Heart right ventricle (tissue), 16 donors: ENCODE data around the gene FOXE3. TPM values are rescaled to one million over a fixed set of nuclear protein-coding genes. Genes with fewer than 3 reads are reported as not detected.

ENCODE experiments used
- ATAC-seq, 8 donors: fragments of 200-7000 bp; cut with Tn5 transposase; one replicate each; pipeline ENCODE4 v1.9.1; 2020; ENCODE audit warnings: mild to moderate bottlenecking in 8 of 8, moderate library complexity in 8 of 8, moderate number of reproducible peaks in 1 of 8
- DNase-seq, 2 donors: peaks; one replicate each; pipeline ENCODE4 v3.0.0-alpha.2; 2020
- H3K27ac ChIP-seq, 10 donors: fragments of 200-600 bp; sonication (generic) in 2 of 10; one replicate each; pipeline versions ENCODE4 v1.5.0 to v1.8.0; 2020 to 2022; ENCODE audit warnings: mild to moderate bottlenecking in 3 of 10
- H3K27me3 ChIP-seq, 7 donors: fragments of 200-600 bp; one replicate each; pipeline ENCODE4 v1.8.0; 2021 to 2022; ENCODE audit warnings: mild to moderate bottlenecking in 2 of 7
- H3K36me3 ChIP-seq, 9 donors: fragments of 200-600 bp; sonication (generic) in 1 of 9; one replicate each; pipeline versions ENCODE4 v1.5.0 to v1.8.0; 2020 to 2022; ENCODE audit warnings: mild to moderate bottlenecking in 2 of 9
- H3K4me1 ChIP-seq, 9 donors: fragments of 200-600 bp; sonication (generic) in 1 of 9; one replicate each; pipeline versions ENCODE4 v1.5.0 to v1.8.0; 2020 to 2022; ENCODE audit warnings: mild to moderate bottlenecking in 4 of 9
- H3K4me3 ChIP-seq, 10 donors: fragments of 200-600 bp; sonication (generic) in 2 of 10; one replicate each; pipeline versions ENCODE4 v1.5.0 to v1.8.0; 2020 to 2022; ENCODE audit warnings: mild to moderate bottlenecking in 7 of 10, moderate library complexity in 2 of 10
- H3K9me3 ChIP-seq, 11 donors: fragments of 200-600 bp in 10 of 11; sonication (generic) in 2 of 11; one replicate each; pipeline versions ENCODE4 v1.5.0 to v1.8.0; 2013 to 2022; ENCODE audit warnings: mild to moderate bottlenecking in 2 of 11, control low read depth in 1 of 11, moderate library complexity in 1 of 11
- WGBS, 2 donors: extraction: QIAGEN DNeasy Blood & Tissue Kit; methylation state at CpG; one replicate each; pipeline ENCODE4 v1.1.7; 2013; ENCODE audit warnings: inconsistent platforms in 1 of 2; 5-methylcytosine and 5-hydroxymethylcytosine counted together
- intact Hi-C, 10 donors: fragments of 100-400 bp; cut with DNase I; formaldehyde crosslinking; loops; one replicate each; pipeline versions ENCODE4 v1.11.1 to v1.14.2; 2022
- polyA plus RNA-seq, 2 donors: library from polyadenylated mRNA; stranded (reverse); fragments of 200-250 nt; gene quantifications; one replicate each; pipeline ENCODE4 v1.2.3, GENCODE V29; 2013
- total RNA-seq, 10 donors: library from RNA; stranded (reverse); fragmentation: NEBNext Ultra II Directional in 3 of 10; extraction: Animal tissue kit (Norgen Biotek cat#: 25700) in 3 of 10; gene quantifications; one replicate each; pipeline versions ENCODE4 v1.2.1 to v1.2.4, GENCODE V29; 2021 to 2023
- TF ChIP-seq, protein P1 (sequence below), 9 donors: fragments of 200-600 bp; sonication (generic) in 2 of 9; IDR thresholded peaks; one replicate each; pipeline versions ENCODE4 v1.5.0 to v1.8.0; 2021 to 2022; ENCODE audit warnings: antibody characterized with exemption in 9 of 9, mild to moderate bottlenecking in 5 of 9, moderate library complexity in 1 of 9
- donor health status: Arrhythmogenic right ventricular cardiomyopathy.
- donor health status: ischemic (EF 13 %, LVEDD 7.1; RV severe dilation, severe dysfunction).
- donor health status: healthy with polysubstance abuse.
- donor health status: DM: no; HTN: yes; CAD: no.
- donor health status: DM: no; HTN: no; CAD: no.
- donor health status: ischemic (EF 25% LVEDD 6.9; RV normal size, moderate dysfunction).
- donor health status: ischemic (EF 25% LVEDD 5.7; RV mildly dilated, moderate dysfunction).
- donor health status: healthy.
- donor health status: DM: yes; HTN: yes; CAD: no.
- donor health status: Ischemic cardiomyopathy.
- donor health status: ischemic (EF 35%, LVEDD 5.7; RV mildly dilated, moderate dysfunction).
- donor health status: nonischemic (EF 11% LVEDD 7.7; RV severe dilation, severe dysfunction).
- donor health status: DM: yes; HTN: yes; CAD: no.
- donor health status: PGD.
- donor health status: ischemic (EF 29% LVEDD 5.4; RV normal size, mild dysfunction).
- donor health status: nonischemic (EF 23%, LVEDD 6.1; RV moderate dilation, normal function).

The FOXE3 gene
- total and polyA plus RNA-seq, 12 donors: 0.03 TPM; not detected in 11

DNA sequence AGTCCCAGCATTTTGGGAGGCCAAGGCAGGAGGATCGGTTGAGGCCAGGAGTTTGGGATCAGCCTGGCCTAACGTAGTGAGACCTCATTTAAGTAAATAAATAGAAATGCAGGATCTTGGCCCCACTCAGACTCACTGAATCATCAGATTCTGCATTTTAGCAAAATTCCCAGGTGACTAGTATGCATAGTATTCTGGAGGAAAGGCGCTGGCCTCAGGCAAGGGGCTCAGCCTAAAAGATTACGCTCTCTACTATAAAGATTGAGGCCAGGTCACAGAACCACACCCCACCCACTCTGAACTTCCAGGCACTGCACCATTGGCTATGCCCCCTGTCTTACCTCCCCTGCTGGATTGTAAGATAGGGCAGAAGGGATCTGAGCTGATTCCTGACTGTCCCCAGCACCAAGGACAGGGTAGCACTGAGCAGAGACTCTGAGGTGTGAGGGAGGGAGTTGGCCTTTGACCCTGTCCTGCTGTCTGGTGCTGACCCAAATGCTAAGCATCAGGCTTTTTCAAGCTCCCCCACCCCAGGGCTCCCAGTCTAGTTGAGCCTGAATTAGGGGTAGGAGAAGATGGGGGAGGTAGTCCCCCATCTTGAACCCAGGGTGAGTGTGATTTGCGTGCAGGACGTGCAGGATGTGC, 2.7 kb downstream of the FOXE3 start:
- DNase-seq: no peak
- no peak overlapping the region for H3K4me3 ChIP-seq
- TF ChIP-seq, protein P1, sequence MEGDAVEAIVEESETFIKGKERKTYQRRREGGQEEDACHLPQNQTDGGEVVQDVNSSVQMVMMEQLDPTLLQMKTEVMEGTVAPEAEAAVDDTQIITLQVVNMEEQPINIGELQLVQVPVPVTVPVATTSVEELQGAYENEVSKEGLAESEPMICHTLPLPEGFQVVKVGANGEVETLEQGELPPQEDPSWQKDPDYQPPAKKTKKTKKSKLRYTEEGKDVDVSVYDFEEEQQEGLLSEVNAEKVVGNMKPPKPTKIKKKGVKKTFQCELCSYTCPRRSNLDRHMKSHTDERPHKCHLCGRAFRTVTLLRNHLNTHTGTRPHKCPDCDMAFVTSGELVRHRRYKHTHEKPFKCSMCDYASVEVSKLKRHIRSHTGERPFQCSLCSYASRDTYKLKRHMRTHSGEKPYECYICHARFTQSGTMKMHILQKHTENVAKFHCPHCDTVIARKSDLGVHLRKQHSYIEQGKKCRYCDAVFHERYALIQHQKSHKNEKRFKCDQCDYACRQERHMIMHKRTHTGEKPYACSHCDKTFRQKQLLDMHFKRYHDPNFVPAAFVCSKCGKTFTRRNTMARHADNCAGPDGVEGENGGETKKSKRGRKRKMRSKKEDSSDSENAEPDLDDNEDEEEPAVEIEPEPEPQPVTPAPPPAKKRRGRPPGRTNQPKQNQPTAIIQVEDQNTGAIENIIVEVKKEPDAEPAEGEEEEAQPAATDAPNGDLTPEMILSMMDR (IDR thresholded peaks at IDR 0.05): no peak
- H3K27me3 ChIP-seq: peaks cover 13 to 90% (median 68%) of the 10 kb centered on the region in 7 donors
- H3K27ac ChIP-seq: no peak overlapping the region
- H3K4me1 ChIP-seq: peaks cover 0 to 3% (median 0%) of the 10 kb centered on the region in 9 donors
- intact Hi-C loops: loop anchor here in 1 of 10 donors (10.0 kb wide), 1 partner anchor 234 kb away; no protein-coding TSS in a partner anchor
- WGBS, 2 donors: 93 to 96% methylated on average over 6 of the region's 6 CpGs
- H3K36me3 ChIP-seq: no peaks in the 10 kb centered on the region
- no peak for ATAC-seq
- H3K9me3 ChIP-seq: no peaks in the 10 kb centered on the region

DNA sequence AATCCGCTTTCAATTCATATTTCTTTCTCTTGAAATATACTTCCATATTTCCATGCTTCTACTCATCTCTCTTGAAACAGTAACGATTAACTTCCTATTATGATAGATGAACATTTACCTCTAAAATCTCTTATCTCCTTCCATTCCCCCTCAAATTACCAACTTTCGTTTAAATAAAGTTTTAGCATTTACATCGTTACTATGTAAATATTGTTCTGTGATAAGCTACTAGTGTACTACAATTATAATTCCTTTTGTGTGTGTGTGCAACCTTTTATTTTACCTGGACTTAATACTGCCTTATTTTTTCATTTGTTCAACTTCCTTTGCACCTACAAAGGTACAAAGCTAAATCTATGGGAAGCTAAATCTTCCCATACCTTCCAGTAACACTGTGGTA, 4.5 kb downstream of the FOXE3 start:
- no peaks in the 10 kb centered on the region for H3K9me3 ChIP-seq
- 88 to 92% methylated on average over 4 of the region's 4 CpGs for WGBS, 2 donors
- TF ChIP-seq, protein P1 (IDR thresholded peaks at IDR 0.05): no peak
- intact Hi-C loops: loop anchor here in 2 of 10 donors (5.0 to 10.0 kb wide), 2 partner anchors 236 to 243 kb away; no protein-coding TSS in a partner anchor
- H3K36me3 ChIP-seq: no peaks in the 10 kb centered on the region
- peaks cover 0 to 8% (median 0%) of the 10 kb centered on the region in 9 donors for H3K4me1 ChIP-seq
- H3K27ac ChIP-seq: no peak overlapping the region
- DNase-seq (no peak), ATAC-seq (no peak)
- H3K4me3 ChIP-seq: no peak overlapping the region
- peaks cover 13 to 88% (median 62%) of the 10 kb centered on the region in 7 donors for H3K27me3 ChIP-seq

DNA sequence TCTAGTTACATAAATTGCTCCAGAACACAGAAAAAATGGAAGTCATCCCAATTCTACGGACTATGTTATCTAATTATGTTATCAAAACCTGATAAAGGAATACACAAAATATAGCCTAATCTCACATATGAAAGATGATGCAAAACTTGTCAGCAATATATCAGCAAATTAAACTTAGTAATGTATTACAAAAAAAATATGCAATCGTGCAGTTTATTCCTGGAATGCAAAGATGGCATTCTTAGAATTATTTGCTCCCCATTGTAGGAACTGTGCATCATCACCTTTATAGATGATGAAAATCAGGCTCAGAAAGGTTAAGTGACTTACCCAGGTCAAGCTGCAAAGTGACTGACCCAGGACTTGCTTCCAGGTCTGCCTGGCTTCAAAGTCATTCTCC, 7.8 kb downstream of the FOXE3 start:
- DNase-seq: no peak
- H3K27me3 ChIP-seq: peaks cover 0 to 72% (median 48%) of the 10 kb centered on the region in 7 donors
- intact Hi-C loops: loop anchor here in 2 of 10 donors (5.0 to 10.0 kb wide), 2 partner anchors 239 to 247 kb away; no protein-coding TSS in a partner anchor
- H3K36me3 ChIP-seq: no peaks in the 10 kb centered on the region
- no peak overlapping the region for H3K4me3 ChIP-seq
- no peak for ATAC-seq
- H3K9me3 ChIP-seq: no peaks in the 10 kb centered on the region
- peaks cover 0 to 8% (median 0%) of the 10 kb centered on the region in 9 donors for H3K4me1 ChIP-seq
- no peak overlapping the region for H3K27ac ChIP-seq
- 16 to 25% methylated on average over 2 of the region's 2 CpGs for WGBS, 2 donors
- TF ChIP-seq, protein P1 (IDR thresholded peaks at IDR 0.05): no peak

GRCh38 chr1:47424336-47424982, 8.4 kb downstream of the FOXE3 start:
- Histone ChIP-seq H3K27me3 (peaks cover 0 to 72% (median 48%) of the 10 kb centered on the region in 7 donors), H3K9me3 (no peaks in the 10 kb centered on the region), H3K4me1 (peaks cover 0 to 8% (median 0%) of the 10 kb centered on the region in 9 donors), H3K4me3 (no peak overlapping the region), H3K27ac (no peak overlapping the region), H3K36me3 (no peaks in the 10 kb centered on the region)
- peak in 3 of 8 donors; percentile 33 to 57 (median 51) for ATAC-seq
- TF ChIP-seq, protein P1 (IDR thresholded peaks at IDR 0.05): peak; percentile 38 to 79 (median 64)
- intact Hi-C loops: loop anchor here in 2 of 10 donors (5.0 to 10.0 kb wide), 2 partner anchors 240 to 247 kb away; no protein-coding TSS in a partner anchor
- WGBS, 2 donors: 6% methylated on average over 6 of the region's 6 CpGs
- DNase-seq: no peak
